ENCODE results near the gene ZNF90. TPM values are rescaled to one million over a fixed set of nuclear protein-coding genes. Genes with fewer than 3 reads are reported as not detected.
A peak's percentile ranks its signal among the peaks of the same experiment; 100 is the strongest.

The ZNF90 gene
- total RNA-seq (1 to 10 TPM in 3 of 9 donors, under 1 TPM in 6; 0.25 to 2.6 (median 0.54) TPM), polyA plus RNA-seq (under 1 TPM; 0.57 to 0.99 TPM)
- long read RNA-seq, donor 1: 0 reads
- long read RNA-seq, donor 2, partial matches to known transcripts: 1 of 2 reads
- long read RNA-seq, donor 2, other reads (novel, unspliced or antisense): 0 of 2 reads
- long read RNA-seq, donor 3: 0 reads

GRCh38 chr19:20077791-20078463, at the start of gene ZNF90:
Gene ZNF90 (plus strand): TSS chr19:20078000. CDS start chr19:20078133, 133 bp downstream.
- Histone ChIP-seq H3K27ac (peak within 1 kb of the TSS in 5 of 12 donors; percentile 3 to 46 (median 38)), H3K9me3 (no peaks in the 10 kb centered on the region), H3K4me3 (peak within 1 kb of the TSS; percentile 13 to 80 (median 60)), H3K4me1 (peaks cover 0 to 20% (median 7%) of the 10 kb centered on the region in 12 donors), H3K27me3 (no peaks in the 10 kb centered on the region), H3K36me3 (no peaks in the 10 kb centered on the region)
- WGBS, 4 donors: 0 to 1% (median 0%) methylated on average over 22 to 28 of the region's 28 CpGs
- TF ChIP-seq POLR2A (IDR thresholded peaks at IDR 0.05): peak in 1 of 2 donors; percentile 17
- TF ChIP-seq, protein P1, sequence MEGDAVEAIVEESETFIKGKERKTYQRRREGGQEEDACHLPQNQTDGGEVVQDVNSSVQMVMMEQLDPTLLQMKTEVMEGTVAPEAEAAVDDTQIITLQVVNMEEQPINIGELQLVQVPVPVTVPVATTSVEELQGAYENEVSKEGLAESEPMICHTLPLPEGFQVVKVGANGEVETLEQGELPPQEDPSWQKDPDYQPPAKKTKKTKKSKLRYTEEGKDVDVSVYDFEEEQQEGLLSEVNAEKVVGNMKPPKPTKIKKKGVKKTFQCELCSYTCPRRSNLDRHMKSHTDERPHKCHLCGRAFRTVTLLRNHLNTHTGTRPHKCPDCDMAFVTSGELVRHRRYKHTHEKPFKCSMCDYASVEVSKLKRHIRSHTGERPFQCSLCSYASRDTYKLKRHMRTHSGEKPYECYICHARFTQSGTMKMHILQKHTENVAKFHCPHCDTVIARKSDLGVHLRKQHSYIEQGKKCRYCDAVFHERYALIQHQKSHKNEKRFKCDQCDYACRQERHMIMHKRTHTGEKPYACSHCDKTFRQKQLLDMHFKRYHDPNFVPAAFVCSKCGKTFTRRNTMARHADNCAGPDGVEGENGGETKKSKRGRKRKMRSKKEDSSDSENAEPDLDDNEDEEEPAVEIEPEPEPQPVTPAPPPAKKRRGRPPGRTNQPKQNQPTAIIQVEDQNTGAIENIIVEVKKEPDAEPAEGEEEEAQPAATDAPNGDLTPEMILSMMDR (IDR thresholded peaks at IDR 0.05): peak in 2 of 12 donors; percentile 7
- intact Hi-C loops (cut with DNase I): loop anchor here in 3 of 10 donors (2.0 kb wide), 2 partner anchors 39 to 89 kb away; partner anchors contain the start of genes ZNF486 (in 2 of the 3) and ZNF682 (in 1 of the 3)
- peak; percentile 90 to 97 (median 95) for DNase-seq
- ATAC-seq: peak; percentile 95 to 99 (median 98)

GRCh38 chr19:20028611-20029010, 49.2 kb upstream of the ZNF90 start:
- peaks cover 0 to 32% (median 18%) of the 10 kb centered on the region in 9 donors for H3K36me3 ChIP-seq
- WGBS, 4 donors: 97 to 99% (median 97%) methylated on average over 6 of the region's 6 CpGs
- no peak for ATAC-seq
- H3K4me3 ChIP-seq: no peak overlapping the region
- TF ChIP-seq, protein P1 (IDR thresholded peaks at IDR 0.05): no peak
- no peak for TF ChIP-seq POLR2A (IDR thresholded peaks at IDR 0.05)
- H3K4me1 ChIP-seq: no peaks in the 10 kb centered on the region
- H3K27me3 ChIP-seq: no peaks in the 10 kb centered on the region
- no peaks in the 10 kb centered on the region for H3K9me3 ChIP-seq
- no peak overlapping the region for H3K27ac ChIP-seq
- DNase-seq: no peak
- intact Hi-C loops (cut with DNase I): no loop called here

- ATAC-seq (peak; percentile 27 to 66 (median 46)), DNase-seq (no peak)
- H3K4me3 ChIP-seq: no peak overlapping the region
- peak overlapping the region in 4 of 12 donors; percentile 21 to 60 (median 40) for H3K27ac ChIP-seq
- TF ChIP-seq, protein P1 (IDR thresholded peaks at IDR 0.05): no peak
- TF ChIP-seq POLR2A (IDR thresholded peaks at IDR 0.05): no peak
- H3K27me3 ChIP-seq: no peaks in the 10 kb centered on the region
- peaks cover 0 to 25% (median 6%) of the 10 kb centered on the region in 12 donors for H3K4me1 ChIP-seq
- H3K9me3 ChIP-seq: no peaks in the 10 kb centered on the region
- H3K36me3 ChIP-seq: peaks cover 0 to 12% (median 2%) of the 10 kb centered on the region in 9 donors
- WGBS, 4 donors: 59 to 74% (median 62%) methylated on average over 5 of the region's 5 CpGs
- intact Hi-C loops (cut with DNase I): loop anchor here in 2 of 10 donors (5.0 to 10.0 kb wide), 3 partner anchors 199 to 386 kb away; partner anchors contain the start of gene ATP13A1 (in 1 of the 2)
Observed at GRCh38 chr19:20035935-20036334, 41.9 kb upstream of the ZNF90 start.

All from heart left ventricle (tissue), 16 donors.